GM19043 (cell line): ENCODE results near the gene SLC66A1.

ENCODE experiments used
- ATAC-seq: cut with Tn5 transposase; IDR thresholded peaks from one replicate; pipeline ENCODE4 v1.9.1; 2021; ENCODE audit warnings: low read depth; ENCODE audit not compliant: unreplicated experiment

SLC66A1 gene

DNA sequence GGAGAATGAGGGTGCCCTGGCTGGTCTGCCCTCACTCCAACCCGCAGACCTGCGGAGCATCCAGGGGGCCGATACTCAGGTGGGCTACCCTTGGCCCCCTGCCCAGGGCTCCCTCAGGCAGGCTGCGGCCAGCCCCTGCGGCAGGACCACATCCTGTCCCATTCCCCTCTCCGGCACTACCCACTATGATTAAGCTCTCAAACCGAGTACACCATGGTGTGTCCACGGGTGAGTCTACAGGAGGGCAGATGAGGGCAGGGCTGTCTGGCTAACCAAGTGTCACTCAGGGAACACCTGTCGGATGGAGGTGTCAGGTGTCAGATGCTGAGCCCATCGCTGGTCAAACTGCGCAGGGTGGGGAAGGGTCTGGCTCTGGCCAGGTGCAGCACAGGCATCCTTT lies 47.2 kb downstream of the SLC66A1 start:
- no peak for ATAC-seq

GRCh38 chr1:19360016-19360415 lies 47.9 kb downstream of the SLC66A1 start:
- no peak for ATAC-seq

DNA sequence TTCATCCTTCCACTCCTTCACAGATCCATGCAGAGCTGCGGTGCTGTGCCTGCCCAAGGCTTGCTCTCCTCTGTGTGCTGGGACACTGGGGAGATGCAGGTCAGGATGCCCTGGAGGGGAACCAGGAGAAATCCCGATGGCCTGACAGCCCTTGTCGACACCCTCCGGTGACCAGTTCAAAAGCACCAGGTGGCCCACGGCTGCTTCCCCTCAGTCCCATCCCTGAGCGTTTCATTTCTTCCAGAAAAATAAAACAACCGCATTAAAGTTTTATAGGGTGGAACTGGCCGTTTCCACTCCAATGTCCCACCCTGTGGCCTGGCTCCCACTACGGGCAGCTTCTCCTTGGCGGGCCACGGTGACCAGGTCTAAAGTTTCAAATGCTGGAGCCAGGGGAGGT lies 48.3 kb downstream of the SLC66A1 start:
- no peak for ATAC-seq

DNA sequence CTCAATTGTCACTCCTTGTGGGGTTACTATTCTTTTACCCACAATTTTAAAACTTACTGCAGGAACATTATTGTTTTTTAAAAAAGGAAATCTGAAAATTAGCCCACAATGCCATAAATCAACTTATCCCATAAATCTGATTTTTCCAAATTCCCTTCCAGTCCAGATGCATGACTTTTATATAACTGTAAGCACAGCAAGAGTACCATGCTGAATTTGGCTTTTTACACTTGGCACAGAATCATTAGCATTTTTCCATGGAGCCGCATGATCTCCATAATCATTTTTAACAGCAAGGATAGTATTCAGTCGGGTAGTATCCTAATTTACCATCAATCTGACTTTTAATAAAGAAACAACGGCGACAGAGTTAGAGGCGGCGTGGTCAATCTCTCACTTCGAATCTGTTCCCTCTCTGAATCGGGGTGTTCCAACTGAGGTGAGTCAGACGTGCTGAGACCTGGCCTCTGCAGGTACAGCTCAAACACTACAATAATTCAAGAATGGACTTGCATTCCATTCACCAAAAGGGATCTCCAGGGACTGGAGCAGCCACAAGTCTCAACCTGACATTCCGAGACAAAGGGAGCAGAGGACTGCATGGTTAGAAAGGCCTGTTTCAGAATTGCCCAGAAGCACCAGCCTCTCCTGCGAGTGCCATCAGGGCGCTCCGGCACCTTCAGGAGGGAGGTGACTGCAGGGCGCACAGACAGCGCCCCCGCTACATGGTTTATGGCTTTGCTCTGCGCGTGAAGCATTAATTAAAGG lies 48.9 kb downstream of the SLC66A1 start:
- no peak for ATAC-seq

DNA sequence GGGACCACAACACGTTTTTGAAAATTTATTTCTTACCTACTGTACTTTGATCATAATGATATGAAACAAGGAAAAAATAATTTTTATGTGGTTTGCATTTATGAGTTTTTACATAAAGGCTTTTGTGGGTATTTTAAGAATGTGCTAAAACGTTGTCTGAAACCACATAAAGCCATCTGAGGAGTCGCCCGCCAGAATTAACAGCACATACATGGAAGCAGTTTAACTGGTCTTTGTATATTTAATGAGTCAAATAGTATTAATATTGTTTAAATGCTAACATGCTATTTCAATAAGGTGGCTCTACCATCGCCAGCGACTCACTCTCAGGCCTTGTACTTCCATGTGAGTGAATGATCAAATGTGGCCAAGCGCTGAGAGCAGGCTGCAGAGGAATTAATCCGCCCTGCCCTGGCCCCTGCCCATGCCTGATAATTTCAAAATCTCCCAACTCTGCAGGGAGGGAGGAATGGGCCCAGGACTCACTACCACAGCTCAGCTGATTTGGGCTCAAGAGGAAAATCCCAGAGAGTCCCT lies 49.6 kb downstream of the SLC66A1 start:
- ATAC-seq, result no peak

- ATAC-seq, result no peak
These were observed 51.5 kb downstream of the SLC66A1 start for GRCh38 chr1:19363536-19364152.

DNA sequence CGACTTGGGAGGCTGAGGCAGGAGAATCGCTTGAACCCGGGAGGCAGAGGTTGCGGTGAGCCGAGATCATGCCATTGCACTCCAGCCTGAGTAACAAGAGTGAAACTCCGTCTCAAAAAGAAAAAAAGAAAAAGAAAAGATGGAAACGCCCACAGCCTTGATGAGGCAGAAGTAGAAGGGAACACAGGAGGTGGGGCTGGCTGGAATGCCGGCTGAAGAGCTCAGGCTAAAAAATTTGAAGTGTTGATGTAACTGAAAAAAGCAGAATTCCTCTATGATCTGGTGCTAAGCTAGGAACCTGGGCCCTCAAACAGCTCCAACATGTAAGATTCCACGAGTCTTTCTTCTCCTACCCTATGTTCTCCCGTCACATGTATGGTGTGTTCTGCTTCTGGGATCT lies 53.6 kb downstream of the SLC66A1 start:
- ATAC-seq, result no peak

GRCh38 chr1:19366599-19367536 lies 54.7 kb downstream of the SLC66A1 start:
- no peak for ATAC-seq

DNA sequence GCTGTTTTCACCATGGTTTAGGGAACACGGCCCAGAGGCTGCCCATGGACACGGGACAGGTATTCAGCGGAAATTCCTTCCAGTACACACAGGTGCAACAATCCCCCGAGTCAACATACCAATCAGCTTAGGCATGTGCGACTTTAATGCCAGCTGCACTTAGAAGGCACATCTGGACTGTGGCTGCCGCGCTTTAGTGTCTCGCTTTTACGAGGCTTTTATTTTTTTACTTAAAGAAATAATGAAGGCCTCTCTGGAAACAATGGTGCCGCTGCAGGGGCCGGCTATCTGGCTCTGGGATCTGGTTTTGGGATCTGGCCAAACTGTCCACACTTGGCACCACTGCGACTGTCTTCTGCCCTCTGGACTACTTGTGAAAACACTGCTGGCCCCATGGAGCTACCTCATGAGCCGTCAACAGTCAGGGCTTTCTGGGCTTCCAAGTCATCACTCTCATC lies 55.5 kb downstream of the SLC66A1 start:
- ATAC-seq, result no peak

DNA sequence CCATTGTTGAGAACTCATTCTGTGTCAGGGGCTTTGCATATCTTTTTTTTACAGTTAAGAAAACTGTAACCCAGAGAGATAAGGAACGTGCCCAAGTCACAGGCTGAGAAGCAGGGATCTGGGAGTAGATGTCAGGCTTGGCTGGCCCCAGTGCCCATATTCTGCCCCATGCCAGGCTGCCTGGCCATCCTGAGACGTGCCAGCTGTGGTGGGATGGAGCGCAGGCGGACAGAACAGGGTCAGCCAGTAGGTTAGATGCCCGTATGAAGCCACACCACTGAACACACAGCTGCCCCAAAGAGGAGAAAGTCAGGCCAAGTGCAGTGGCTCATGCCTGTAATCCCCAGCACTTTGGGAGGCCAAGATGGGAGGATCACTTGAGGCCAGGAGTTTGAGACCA lies 55.9 kb downstream of the SLC66A1 start:
- no peak for ATAC-seq

GRCh38 chr1:19368964-19369363 lies 56.8 kb downstream of the SLC66A1 start:
- no peak for ATAC-seq

DNA sequence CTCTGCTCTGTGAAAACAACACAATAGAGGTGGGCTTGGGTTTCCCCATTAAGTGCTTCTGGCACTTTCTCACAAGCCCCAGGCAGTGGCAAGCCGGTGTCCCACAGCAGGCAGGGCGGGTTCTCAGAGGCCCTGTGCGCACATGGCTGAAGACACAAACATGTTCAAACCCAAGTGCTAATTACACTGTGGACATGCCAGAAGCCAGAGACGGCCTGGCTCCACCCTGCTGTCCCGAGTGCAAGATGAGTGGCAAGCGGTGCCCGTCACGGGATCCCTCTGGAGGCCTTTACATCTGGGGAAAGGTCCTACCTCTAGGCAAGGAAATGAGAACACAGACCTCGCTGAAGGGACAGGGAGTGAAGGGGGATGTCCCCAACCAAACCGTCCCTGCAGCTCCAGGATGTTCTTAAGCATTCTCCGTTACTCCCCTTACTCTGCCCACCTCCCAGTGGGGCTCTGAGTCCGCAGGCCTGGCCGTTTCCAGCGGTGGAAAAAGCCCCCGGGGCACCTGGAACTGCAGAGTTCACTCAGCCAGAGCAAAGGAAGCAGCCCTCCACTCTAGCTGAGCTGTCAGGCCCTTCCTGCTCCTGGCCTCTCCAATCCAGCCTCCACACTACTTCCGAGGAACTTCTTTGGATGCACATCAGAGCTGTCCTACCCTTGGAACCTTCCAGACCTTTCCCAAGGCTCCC lies 57.4 kb downstream of the SLC66A1 start:
- ATAC-seq, result no peak

DNA sequence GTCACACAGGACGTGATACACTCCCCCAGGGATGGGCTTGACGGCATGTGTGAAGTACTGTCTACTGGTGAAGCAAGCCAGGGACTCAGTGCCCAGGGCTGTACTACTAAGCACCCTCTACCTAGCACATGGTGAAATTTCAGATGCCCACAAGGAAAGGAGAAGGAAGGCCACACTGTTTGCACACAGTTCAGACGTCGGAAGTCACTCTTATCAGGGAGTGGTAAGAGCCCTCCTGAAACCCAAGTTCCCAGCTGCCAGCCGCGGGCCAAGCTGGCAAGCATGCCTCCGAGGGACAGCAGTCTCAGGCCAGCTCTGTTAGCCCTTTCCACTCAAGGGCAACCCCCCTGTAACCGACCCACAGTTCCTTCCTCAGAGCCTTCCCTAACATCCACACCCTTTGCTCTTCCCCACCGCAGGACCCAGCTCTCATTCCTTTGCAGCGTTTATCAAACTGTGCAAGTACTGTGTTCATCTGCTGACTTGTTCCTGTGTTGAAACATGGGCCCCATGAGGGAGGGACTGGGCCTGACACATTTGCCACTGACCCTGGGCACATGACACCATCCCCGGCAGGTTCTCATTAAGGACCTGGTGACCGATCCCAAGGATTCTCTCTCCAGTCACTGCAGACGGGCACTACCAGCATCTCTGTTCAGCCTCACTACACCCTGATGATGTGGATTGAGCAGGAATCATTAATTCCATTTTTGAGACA lies 58.5 kb downstream of the SLC66A1 start:
- no peak for ATAC-seq

- ATAC-seq, result no peak
These were observed 59.4 kb downstream of the SLC66A1 start for GRCh38 chr1:19371226-19372135.

- ATAC-seq, result no peak
These were observed 60.0 kb downstream of the SLC66A1 start for GRCh38 chr1:19372136-19372514.

- ATAC-seq, result no peak
These were observed 60.5 kb downstream of the SLC66A1 start for GRCh38 chr1:19372602-19373001.

DNA sequence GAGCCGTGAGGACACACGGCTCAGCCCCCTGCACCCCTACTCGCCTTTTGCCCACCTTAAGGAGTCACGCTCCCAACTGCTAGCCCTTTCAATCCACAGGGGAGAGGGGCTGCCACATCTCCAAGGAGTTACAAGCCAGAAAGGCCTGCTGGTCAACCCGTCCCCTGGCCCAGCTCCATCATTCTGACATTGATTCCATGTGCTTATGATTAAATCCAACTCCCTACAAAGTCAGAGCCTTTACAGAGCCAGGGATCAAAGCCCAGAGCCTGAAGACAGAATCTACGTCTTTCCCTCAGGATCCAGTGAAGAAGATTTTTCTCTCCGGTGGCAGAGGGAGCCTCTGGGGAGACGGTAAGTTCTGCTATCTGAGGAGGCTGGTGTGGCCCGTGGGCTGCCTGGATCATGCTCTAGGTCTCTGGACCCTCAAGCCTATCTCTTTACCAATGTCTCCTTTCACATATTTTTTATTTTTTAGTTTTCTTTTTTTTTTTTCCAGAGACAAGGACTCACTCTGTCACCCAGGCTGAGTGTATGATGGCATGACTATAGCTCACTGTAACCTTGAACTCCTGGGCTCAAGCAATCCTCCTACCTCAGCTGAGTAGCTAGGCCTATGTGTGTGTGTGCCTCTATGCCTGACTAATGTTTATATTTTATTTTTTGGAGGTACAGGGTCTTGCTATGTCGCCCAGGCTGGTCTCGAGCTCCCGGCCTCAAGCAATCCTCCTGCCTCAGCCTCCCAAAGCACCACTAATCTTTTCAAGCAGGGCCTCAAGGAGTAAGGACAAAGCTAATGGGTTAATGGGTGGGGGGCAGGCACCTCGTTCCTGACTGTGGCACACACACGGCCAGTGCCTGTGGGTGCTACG lies 61.3 kb downstream of the SLC66A1 start:
- no peak for ATAC-seq
